Fibroblast of villous mesenchyme (primary cell): ENCODE results near the gene SNTB2. TPM values are rescaled to one million over a fixed set of nuclear protein-coding genes. Genes with fewer than 3 reads are reported as not detected.
"Not testable (repeated sequence)": the region's sequence is repeated elsewhere in the genome, so short reads cannot be mapped to it uniquely, and the experiment has no call there.

Source experiments
- DNase-seq: peaks from one replicate; pipeline ENCODE4 v3.0.0-alpha.2; 2010; ENCODE audit warnings: low read depth
- H3K4me3 ChIP-seq: 2 replicates; pipeline ENCODE4 v1.5.1; 2011; ENCODE audit warnings: low read depth, mild to moderate bottlenecking, low read length
- total RNA-seq: library from RNA; depleted of rRNA; stranded (reverse); fragments of >200 nt; gene quantifications from 2 replicates; pipeline ENCODE4 v1.2.3, GENCODE V29; 2012
- TF ChIP-seq, protein P1 (sequence below): IDR thresholded peaks from 2 replicates; pipeline ENCODE4 v1.5.1; 2012; ENCODE audit warnings: low read depth, mild to moderate bottlenecking, low read length; ENCODE audit not compliant: insufficient read depth

Gene SNTB2
- total RNA-seq, 1 donor = 73.4 TPM

DNA sequence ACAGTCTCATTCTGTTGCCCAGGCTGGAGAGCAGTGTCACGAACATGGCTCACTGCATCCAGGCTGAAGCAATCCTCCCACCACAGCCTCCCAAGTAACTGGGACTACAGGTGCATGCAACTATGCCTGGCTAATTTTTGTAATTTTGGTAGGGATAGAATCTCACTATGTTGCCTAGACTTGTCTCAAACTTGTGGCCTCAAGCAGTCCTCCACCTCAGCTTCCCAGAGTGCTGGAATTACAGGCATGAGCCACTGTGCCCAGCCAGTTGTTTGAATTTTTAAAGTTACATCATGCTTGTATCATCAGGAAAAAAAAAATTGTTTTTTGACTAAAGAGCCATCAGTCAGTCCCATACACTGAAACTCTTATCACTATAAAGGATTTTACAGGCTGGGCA lies 107.1 kb downstream of the SNTB2 start:
- DNase-seq = no peak
- no peak overlapping the region for H3K4me3 ChIP-seq
- TF ChIP-seq, protein P1, sequence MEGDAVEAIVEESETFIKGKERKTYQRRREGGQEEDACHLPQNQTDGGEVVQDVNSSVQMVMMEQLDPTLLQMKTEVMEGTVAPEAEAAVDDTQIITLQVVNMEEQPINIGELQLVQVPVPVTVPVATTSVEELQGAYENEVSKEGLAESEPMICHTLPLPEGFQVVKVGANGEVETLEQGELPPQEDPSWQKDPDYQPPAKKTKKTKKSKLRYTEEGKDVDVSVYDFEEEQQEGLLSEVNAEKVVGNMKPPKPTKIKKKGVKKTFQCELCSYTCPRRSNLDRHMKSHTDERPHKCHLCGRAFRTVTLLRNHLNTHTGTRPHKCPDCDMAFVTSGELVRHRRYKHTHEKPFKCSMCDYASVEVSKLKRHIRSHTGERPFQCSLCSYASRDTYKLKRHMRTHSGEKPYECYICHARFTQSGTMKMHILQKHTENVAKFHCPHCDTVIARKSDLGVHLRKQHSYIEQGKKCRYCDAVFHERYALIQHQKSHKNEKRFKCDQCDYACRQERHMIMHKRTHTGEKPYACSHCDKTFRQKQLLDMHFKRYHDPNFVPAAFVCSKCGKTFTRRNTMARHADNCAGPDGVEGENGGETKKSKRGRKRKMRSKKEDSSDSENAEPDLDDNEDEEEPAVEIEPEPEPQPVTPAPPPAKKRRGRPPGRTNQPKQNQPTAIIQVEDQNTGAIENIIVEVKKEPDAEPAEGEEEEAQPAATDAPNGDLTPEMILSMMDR = no peak

DNA sequence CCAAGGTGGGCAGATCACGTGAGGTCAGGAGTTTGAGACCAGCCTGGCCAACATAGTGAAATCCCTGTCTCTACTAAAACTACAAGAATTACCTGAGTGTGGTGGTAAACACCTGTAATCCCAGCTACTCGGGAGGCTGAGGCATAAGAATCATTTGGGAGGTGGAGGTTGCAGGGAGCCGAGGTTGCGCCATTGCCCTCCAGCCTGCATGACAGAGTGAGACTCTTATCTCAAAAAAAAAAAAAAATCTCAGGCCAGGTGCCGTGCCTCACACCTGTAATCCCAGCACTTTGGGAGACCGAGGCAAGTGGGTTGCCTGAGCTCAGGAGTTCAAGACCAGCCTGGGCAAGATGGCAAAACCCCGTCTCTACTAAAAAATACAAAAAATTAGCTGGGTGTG lies 109.8 kb downstream of the SNTB2 start:
- DNase-seq, H3K4me3 ChIP-seq: not testable (repeated sequence)

DNA sequence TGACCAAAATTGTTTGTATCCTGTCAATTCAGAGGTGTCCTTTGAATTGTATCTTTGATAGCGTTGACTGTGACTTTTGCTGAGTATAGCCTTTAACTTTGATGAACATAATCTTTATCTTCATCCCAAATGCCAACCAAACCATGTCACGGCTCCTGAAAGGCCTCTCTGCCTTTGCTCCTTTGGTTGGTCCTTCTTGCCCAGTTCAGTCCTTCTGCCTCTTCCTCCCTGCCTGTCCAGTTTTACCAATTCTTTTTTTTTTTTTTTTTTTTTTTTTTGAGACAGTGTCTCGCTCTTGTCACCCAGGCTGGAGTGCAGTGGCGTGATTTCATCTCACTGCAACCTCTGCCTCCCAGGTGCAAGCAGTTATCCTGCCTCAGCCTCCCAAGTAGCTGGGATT lies 111.3 kb downstream of the SNTB2 start:
- no peak overlapping the region for H3K4me3 ChIP-seq
- DNase-seq = no peak
- TF ChIP-seq, protein P1 = no peak

DNA sequence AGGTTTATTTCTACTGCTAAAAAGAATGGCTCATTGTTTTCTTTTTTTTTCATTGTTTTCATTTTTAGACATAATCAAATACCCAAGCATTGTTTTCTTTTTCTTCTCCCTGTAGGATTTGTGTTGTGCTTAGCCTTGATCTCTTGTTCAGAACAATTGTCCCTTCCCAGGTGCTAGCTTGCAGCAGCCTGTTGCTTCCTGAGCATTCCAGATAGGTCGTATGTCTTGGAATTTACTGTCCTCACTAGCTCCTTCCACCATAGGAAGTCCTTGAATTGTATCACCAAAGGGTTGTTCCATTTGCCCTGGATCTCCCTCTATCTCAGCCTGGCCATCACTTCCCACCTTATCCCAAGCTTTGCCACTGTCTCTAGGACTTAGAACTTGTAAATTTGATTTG lies 114.2 kb downstream of the SNTB2 start:
- no peak for DNase-seq
- TF ChIP-seq, protein P1 = no peak

DNA sequence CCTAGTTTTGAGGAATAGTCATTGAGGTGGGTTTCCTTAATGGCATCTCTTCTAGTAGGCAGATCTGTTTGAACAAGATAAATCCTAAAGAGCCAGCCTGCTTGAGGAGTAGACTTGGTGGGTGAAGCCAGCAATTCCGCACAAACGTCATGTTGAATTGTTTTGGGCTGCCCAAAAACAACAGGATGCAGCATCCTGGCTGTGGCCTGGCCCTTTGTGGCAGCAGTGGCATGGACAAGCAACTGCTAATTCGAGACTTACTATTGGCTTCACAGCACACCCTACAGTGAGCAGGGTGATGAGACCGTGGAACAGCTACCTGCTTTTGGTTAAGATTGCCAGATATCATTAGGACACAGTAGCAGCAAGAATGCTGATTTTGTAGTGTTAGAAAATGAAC lies 114.9 kb downstream of the SNTB2 start:
- DNase-seq = no peak

More for the DNA sequence above, 114.2 kb downstream of the SNTB2 start:
- H3K4me3 ChIP-seq = no peak overlapping the region

DNA sequence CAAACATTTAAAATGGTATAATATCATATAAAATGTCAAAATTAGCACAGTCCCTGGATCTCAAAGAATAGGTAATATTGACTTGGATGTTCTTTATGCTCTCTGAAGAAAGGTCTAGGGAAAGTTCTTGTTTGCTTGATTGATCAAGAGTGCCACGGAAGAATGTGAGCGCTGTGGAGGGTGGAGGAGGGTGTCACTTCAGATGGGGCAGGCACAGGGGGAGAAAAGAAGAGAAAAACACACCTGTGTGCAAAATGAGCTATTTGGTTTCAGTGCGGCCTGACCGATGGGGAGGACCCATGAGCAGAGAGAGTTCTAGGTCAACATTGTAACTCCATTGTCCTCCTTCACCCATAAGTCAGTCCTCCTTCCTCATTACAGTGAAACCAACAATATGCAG lies 115.3 kb downstream of the SNTB2 start:
- TF ChIP-seq, protein P1 = no peak
- DNase-seq = no peak
- H3K4me3 ChIP-seq = no peak overlapping the region

More for the DNA sequence above, 114.9 kb downstream of the SNTB2 start:
- TF ChIP-seq, protein P1 = no peak
- H3K4me3 ChIP-seq = no peak overlapping the region

DNA sequence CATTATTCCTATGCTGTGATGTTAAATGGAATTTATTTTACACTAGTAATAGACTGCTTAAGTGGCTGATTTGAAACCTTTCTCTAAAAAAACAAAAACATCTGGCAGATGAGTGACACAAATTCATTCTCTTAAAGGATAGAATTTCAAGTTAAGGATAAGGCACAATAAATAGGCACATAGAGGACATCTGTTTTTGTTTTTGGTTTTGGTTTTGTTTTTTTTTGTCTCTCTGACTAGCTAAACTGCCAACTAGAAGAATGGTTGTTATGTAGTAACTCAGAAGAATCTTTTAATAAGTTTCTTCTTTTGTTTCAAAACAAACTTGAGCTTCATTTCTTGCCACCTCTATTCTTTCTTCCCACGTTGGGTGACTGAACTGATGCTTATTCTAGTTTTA lies 119.1 kb downstream of the SNTB2 start:
- TF ChIP-seq, protein P1 = no peak
- DNase-seq = no peak
- no peak overlapping the region for H3K4me3 ChIP-seq
